ENCODE results near the gene UTS2R. TPM values are rescaled to one million over a fixed set of nuclear protein-coding genes. Genes with fewer than 3 reads are reported as not detected.

The UTS2R gene
- under 1 TPM in 1 of 2 donors, not detected in 1; 0.40 TPM for total RNA-seq
- 0.53 TPM for polyA plus RNA-seq (2013, experiment 1 of 2)
- polyA plus RNA-seq (2013, experiment 2 of 2) = 0.54 TPM
- long read RNA-seq, experiment 1 = 0 reads
- long read RNA-seq, experiment 2 = 0 reads
- long read RNA-seq, experiment 3 = 0 reads
- long read RNA-seq, experiment 4 = 0 reads

GRCh38 chr17:82371333-82372248 lies at the start of gene UTS2R:
UTS2R (plus strand) TSS chr17:82371765; CDS start chr17:82374325, 2,560 bp downstream.
- H3K9ac ChIP-seq (ENCODE audit: extremely low read depth, low read length, poor library complexity, severe bottlenecking) = no peak within 1 kb of the TSS
- H3K4me3 Mint-ChIP-seq = peak within 1 kb of the TSS; percentile 47
- peak; percentile 83 for DNase-seq

GRCh38 chr17:82321947-82322466 lies 49.6 kb upstream of the UTS2R start:
- TF ChIP-seq CTCF (conservative IDR thresholded peaks at IDR 0.05) = no peak
- H3K4me1 Mint-ChIP-seq = no peaks in the 10 kb centered on the region
- no peak overlapping the region for H3K4me3 ChIP-seq (ENCODE audit: low read length)
- H3K27ac Mint-ChIP-seq = no peak overlapping the region
- H3K4me3 Mint-ChIP-seq = no peak overlapping the region
- H3K4me1 ChIP-seq (ENCODE audit: control insufficient read depth, insufficient read depth, low read length) = no peaks in the 10 kb centered on the region
- H3K9me3 Mint-ChIP-seq = no peaks in the 10 kb centered on the region
- DNase-seq = no peak
- H3K27me3 ChIP-seq (ENCODE audit: control insufficient read depth, insufficient read depth, low read length, poor library complexity, severe bottlenecking) = no peaks in the 10 kb centered on the region
- WGBS, 2 experiments (ENCODE audit: insufficient coverage in 1 of 2, insufficient read length in 1 of 2) = 89 to 93% methylated on average over 11 to 21 of the region's 21 CpGs
- no peaks in the 10 kb centered on the region for H3K36me3 Mint-ChIP-seq (ENCODE audit: low read depth)
- H3K36me3 ChIP-seq (ENCODE audit: control insufficient read depth, insufficient read depth, low read length) = no peaks in the 10 kb centered on the region
- H3K9me3 ChIP-seq (ENCODE audit: control insufficient read depth, low read length) = no peaks in the 10 kb centered on the region
- no peaks in the 10 kb centered on the region for H3K27me3 Mint-ChIP-seq (ENCODE audit: insufficient read depth)
- H3K27ac ChIP-seq (ENCODE audit: low read depth, low read length) = no peak overlapping the region
- no peak overlapping the region for H3K9ac ChIP-seq (ENCODE audit: extremely low read depth, low read length, poor library complexity, severe bottlenecking)

More at GRCh38 chr17:82371333-82372248, at the start of gene UTS2R:
- 13 to 16% methylated on average over 19 to 109 of the region's 109 CpGs for WGBS, 2 experiments (ENCODE audit: insufficient coverage in 1 of 2, insufficient read length in 1 of 2)
- Histone ChIP-seq H3K4me1 (ENCODE audit: control insufficient read depth, insufficient read depth, low read length) (no peaks in the 10 kb centered on the region), H3K27me3 (ENCODE audit: control insufficient read depth, insufficient read depth, low read length, poor library complexity, severe bottlenecking) (peaks cover 28% of the 10 kb centered on the region), H3K9me3 (ENCODE audit: control insufficient read depth, low read length) (no peaks in the 10 kb centered on the region), H3K36me3 (ENCODE audit: control insufficient read depth, insufficient read depth, low read length) (no peaks in the 10 kb centered on the region), H3K4me3 (ENCODE audit: low read length) (no peak within 1 kb of the TSS), H3K27ac (ENCODE audit: low read depth, low read length) (no peak within 1 kb of the TSS)
- no peak for TF ChIP-seq CTCF (conservative IDR thresholded peaks at IDR 0.05)
- Mint-ChIP-seq H3K27me3 (ENCODE audit: insufficient read depth) (peaks cover 48% of the 10 kb centered on the region), H3K36me3 (ENCODE audit: low read depth) (no peaks in the 10 kb centered on the region), H3K9me3 (no peaks in the 10 kb centered on the region), H3K4me1 (peaks cover 2% of the 10 kb centered on the region), H3K27ac (no peak within 1 kb of the TSS)

GRCh38 chr17:82322526-82323453 lies 48.8 kb upstream of the UTS2R start:
- no peaks in the 10 kb centered on the region for H3K4me1 ChIP-seq (ENCODE audit: control insufficient read depth, insufficient read depth, low read length)
- H3K36me3 Mint-ChIP-seq (ENCODE audit: low read depth) = no peaks in the 10 kb centered on the region
- no peak overlapping the region for H3K27ac Mint-ChIP-seq
- DNase-seq = no peak
- no peak overlapping the region for H3K27ac ChIP-seq (ENCODE audit: low read depth, low read length)
- H3K27me3 ChIP-seq (ENCODE audit: control insufficient read depth, insufficient read depth, low read length, poor library complexity, severe bottlenecking) = no peaks in the 10 kb centered on the region
- peaks cover 4% of the 10 kb centered on the region for H3K4me1 Mint-ChIP-seq
- no peak overlapping the region for H3K9ac ChIP-seq (ENCODE audit: extremely low read depth, low read length, poor library complexity, severe bottlenecking)
- no peaks in the 10 kb centered on the region for H3K27me3 Mint-ChIP-seq (ENCODE audit: insufficient read depth)
- no peak overlapping the region for H3K4me3 Mint-ChIP-seq
- no peaks in the 10 kb centered on the region for H3K36me3 ChIP-seq (ENCODE audit: control insufficient read depth, insufficient read depth, low read length)
- H3K9me3 ChIP-seq (ENCODE audit: control insufficient read depth, low read length) = no peaks in the 10 kb centered on the region
- H3K9me3 Mint-ChIP-seq = no peaks in the 10 kb centered on the region
- no peak for TF ChIP-seq CTCF (conservative IDR thresholded peaks at IDR 0.05)
- WGBS, 2 experiments (ENCODE audit: insufficient coverage in 1 of 2, insufficient read length in 1 of 2) = 86% methylated on average over 15 to 27 of the region's 28 CpGs
- H3K4me3 ChIP-seq (ENCODE audit: low read length) = no peak overlapping the region
